Middle frontal gyrus (tissue), 1 donor: ENCODE results near the gene ZNF57.
"Not testable (repeated sequence)": the region's sequence is repeated elsewhere in the genome, so short reads cannot be mapped to it uniquely, and the experiment has no call there.

ENCODE experiments used
- DNase-seq: peaks from one replicate; pipeline ENCODE4 v3.0.0-alpha.2; 2015; ENCODE audit warnings: low spot score; ENCODE audit errors: extremely low spot score

The ZNF57 gene

DNA sequence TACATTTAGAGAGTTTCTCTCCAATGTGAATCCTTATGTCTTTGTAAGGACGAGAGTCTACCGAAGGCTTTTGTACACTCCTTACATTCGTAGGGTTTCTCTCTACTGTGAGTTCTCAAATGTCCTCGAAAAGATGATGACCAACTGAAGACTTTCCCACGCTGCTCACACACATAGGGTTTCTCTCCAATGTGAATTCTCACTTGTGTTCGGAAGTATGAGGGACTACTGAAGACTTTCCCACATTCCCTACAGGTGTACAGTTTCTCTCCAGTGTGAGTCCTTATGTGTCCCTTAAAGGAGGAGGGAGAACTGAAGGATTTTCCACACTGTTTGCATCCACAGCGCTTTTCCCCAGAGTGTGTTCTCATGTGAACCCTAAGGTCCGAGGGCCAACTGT, 4.0 kb upstream of the ZNF57 start:
- no peak for DNase-seq

DNA sequence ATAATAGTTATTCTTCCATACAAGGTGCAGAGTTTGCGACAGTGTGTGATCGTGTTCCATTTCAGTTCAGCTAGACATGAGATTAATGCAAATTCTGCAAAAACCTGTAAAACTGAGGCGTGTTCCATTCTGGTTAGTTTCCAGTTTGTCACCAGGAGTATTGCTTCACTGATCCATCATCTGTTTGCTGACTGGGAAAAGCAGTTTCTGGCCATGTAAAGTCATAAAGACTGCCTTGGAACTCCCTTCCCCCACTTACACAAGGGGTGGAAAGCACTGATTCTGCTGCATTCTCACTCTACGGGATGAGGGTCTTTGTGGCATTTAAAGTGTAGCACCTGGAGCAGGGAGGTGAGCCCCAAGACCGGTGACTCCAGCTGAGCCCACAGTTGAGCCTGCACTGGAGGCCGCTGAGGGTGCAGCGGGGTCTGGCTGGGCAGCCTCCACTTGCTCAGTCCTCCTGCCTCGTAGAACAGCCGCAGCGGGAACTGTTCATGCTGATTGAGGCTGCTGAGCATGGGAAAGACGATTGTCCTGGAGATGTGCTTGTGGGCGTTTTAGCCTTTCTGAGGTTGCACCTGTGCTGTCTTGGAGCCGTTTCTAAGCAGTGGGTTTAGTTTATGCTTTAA, 2.0 kb downstream of the ZNF57 start:
- DNase-seq = no peak

DNA sequence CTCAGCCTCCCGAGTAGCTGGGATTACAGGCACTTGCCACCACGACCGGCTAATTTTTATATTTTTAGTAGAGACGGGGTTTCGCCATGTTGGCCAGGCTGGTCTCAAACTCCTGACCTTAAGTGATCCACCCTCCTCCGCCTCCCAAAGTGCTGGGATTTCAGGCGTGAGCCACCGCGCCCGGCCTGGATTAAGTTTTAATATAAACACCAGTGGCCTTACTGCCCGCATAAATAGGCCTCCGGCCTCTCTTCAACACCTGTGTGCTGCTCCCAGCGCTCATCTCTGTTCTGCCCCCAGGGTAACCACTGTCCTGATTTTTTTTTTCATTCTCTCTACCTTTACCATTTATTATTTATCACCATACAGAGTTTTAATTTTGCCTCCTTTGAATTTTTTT, 2.6 kb downstream of the ZNF57 start:
- not testable (repeated sequence) for DNase-seq

DNA sequence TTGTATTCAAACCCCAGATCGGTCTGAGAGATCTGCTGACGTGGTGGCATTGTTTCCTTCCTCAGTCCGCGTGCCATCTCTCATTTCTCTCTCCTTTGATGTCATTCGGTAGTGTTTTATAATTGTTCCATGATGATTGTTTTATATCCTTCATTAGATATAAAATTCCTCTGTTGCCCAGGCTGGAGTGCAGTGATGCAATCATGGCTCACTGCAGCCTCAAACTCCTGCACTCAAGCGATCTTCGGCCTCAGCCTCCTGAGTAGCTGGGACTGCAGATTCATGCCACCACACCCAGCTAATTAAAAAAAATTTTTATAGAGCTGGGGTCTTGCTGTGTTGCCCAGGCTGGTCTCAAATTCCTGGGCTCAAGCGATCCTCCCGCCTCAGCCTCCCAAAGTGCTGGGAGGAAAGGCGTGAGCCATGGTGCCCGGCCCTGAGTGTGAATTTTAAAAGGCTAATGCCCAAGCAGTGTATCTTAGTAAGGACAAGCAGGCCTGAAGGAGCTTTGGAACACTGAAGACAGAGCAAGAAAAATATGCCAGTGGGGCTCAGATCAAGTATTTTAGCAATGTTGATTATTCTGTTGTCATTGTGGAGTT, 5.3 kb downstream of the ZNF57 start:
- no peak for DNase-seq

DNA sequence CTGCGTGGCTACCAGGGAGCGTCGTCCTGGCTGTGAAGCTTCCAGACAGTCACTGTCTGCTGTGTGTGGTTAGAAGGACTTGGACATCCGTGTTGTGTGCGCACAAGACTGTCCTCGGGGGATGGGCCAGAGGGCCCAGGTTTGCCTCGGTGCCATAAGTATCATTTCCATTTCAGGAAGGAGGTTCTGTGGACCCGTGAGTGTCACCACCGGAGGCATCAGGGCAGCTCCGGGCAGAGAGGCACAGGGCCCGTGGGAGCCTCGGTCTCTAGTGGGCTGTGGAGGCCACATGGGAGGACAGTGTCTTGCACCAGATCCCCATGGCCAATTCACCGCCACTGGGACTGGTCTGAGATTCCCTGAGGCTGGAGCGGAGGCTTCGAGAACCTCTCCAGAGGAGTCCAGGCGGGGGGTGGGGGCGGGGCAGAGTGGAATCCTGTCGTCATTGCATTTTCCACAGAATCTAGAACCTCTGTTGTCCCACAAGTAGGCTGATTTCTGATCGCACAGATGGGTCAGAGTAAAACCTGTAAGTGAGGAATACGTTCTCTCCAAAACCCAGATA, 6.0 kb downstream of the ZNF57 start:
- no peak for DNase-seq

DNA sequence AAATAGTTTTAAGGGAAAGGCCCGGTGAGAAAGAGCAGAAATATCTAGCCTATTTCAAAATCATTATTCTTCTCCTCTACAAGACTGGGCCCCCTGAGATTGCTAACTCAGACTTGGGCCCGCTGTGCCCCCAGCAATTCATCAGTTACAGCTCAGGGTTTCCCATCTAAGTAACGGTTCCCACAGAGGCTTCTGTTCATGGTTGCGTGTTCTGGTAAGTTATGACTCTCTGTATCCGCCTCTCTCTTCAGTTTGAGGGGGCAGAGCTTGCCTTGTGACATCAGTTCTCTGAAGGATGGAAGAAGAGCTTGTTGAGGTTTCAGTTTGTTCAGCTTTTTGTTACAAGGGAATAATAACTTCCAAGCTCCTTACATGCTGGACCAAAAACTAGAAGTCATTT, 11.6 kb downstream of the ZNF57 start:
- no peak for DNase-seq

DNA sequence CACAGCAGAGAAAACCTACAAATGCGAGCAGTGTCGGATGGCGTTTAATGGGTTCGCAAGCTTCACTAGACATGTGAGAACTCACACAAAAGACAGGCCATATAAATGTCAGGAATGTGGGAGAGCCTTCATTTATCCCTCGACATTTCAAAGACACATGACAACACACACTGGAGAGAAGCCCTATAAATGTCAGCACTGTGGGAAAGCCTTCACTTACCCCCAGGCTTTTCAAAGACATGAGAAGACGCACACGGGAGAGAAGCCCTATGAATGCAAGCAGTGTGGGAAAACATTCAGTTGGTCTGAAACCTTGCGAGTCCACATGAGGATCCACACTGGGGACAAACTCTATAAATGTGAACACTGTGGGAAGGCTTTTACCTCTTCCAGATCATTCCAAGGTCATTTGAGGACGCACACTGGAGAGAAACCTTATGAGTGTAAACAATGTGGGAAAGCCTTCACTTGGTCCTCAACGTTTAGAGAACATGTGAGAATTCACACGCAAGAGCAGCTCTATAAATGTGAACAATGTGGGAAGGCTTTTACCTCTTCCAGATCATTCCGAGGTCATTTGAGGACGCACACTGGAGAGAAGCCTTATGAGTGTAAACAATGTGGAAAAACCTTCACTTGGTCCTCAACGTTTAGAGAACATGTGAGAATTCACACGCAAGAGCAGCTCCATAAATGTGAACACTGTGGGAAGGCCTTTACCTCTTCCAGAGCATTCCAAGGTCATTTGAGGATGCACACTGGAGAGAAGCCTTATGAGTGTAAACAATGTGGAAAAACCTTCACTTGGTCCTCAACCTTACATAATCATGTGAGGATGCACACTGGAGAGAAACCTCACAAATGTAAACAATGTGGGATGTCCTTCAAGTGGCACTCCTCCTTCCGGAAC, 16.8 kb downstream of the ZNF57 start:
- no peak for DNase-seq

DNA sequence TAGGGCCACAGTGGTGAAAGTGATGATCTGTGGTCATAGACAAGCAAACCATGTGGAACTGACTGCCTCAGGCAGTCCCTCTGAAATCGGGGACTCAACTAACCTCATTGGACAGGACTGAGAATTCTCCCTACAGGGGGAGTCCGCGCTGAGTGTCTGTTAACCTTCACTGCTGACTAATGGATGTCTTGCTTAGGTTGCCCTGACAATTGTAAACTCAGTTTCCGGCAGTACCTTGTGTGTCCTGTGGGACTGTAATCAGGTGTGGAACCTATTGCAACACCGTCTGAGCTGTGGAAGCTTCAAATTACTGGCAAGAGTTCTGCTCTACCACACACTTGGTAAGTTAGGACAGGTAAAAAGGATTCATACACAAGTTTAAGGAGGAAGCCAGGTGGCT, 22.3 kb downstream of the ZNF57 start:
- no peak for DNase-seq

DNA sequence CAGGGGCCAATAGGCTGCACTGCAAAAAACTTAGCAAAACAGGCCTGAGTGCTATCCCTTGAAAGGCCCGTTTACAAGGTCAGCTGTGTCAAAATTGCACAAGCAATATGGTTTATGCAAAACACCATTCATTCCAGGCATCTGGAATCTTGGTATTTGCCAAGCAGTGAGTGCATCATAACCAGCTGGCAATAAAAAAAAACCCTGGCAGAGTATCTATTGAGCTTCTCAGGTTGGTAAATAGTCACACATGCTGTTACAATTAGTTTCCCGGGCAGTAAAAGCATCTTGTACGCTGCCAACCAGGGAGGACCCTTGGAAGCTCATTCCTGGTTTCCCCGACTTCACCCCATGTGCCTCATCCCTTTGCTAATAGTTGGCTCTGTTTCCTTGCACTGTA, 22.8 kb downstream of the ZNF57 start:
- DNase-seq = no peak

DNA sequence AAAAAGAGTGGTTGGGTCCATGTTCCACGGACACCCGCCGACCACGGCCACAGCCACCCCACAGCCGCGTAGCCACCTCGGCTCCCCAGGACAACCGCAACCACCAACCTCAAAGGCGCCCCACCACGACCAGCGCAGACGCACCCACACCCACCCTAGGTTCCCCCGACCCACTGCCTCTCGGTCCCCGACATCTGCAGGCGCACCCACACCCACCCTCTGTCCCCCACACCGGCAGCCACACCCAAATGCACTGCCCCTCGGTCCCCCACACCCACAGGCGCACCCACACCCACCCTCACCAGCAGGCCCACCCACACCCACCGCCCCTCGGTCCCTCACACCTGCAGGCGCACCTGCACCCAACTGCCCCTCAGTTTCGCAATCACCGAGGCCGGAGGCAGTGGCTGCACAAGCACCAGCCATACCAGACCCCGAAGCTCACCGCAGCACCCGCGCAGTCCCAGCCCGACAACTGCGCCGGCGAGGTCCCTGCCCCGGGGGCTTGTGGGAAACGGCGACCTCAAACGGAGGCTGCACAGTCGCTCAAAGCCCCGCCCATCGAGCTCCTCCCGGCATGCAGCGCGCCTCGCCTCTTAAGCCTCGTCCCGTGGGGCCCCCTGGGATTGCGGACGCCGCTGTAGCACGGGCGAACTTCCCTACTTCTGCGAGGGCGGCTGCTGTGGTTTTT, 25.8 kb downstream of the ZNF57 start:
- DNase-seq = no peak

DNA sequence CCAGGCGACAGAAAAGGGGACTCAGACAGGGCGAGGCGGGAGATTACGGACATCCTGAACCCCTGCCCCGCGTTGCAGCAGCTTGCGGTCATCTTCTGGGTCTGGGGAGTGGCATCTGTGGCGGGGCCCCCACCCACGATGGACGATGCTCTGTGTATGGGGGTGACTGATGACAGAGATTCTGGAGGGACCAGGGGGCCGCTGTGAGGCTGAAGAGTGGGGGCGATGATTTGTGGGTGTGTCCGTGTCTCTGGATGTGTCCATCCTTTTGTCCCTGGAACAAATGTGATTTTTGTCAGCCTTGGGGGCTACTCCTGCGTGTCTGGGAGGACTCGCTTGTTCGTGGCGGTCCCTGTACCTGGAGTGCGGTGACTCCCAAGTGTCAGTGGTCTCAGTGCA, 26.3 kb downstream of the ZNF57 start:
- no peak for DNase-seq

DNA sequence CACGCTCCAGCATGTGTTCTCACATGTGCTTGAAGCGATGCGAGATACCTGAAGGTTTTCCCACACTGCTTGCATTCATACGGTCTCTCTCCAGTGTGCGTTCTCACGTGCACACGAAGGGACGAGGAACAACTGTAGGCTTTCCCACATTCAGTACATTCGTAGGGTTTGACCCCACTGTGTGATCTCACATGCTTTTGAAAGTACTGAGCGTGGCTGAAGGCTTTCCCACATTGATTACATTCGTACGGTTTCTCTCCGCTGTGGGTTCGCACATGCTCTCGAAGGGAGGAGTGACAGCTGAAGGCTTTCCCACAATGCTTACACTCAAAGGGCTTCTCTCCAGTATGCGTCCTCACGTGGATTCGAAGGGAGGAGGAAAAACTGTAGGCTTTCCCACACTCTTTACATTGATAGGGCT, 32.8 kb downstream of the ZNF57 start:
- no peak for DNase-seq

DNA sequence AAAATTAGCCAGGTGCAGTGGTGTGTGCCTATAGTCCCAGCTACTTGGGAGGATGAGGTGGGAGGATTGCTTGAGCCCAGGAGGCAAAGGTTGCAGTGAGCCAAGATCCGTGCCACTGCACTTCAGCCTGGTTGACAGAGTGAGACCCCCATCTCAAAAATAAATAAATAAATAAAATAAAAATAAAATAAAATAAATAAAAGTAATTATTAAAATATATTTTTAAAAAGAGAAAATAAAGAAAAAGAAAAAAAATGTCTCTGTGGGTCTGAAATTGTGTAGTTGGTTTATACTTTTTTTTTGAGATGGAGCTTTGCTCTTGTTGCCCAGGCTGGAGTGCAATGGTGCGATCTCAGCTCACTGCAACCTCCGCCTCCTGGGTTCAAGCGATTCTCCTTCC, 35.1 kb downstream of the ZNF57 start:
- not testable (repeated sequence) for DNase-seq

DNA sequence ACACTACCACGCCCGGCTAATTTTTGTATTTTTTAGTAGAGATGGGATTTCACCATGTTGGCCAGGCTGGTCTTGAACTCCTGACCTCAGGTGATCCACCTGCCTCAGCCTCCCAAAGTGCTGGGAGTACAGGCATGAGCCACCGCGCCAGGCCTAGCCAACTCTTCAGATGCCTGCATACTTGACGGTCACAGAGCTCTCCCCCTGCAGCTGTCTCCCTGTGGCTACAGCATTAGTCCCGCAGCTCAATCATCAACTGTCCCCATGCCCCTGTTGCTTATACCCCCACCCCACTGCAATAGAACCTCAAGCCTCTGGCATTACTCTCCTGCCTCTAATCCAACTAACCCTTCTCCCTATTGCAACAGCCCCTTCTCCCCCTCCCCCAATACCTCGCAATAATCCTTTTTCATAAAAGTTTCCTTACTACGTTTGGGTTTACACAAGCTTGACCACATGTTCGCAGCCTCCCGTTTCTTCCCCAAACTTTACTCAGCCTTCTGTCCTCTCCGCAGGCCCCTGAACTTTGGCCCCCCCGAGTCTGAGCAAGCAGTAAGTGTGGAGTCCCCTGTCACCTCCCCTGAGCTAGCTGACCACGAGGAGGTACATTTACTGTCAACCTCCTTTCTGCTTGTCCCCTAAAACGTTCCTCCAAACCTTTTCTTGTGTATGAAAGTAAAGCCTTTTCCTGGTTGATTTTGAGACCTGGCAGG, 42.4 kb downstream of the ZNF57 start:
- DNase-seq = no peak

DNA sequence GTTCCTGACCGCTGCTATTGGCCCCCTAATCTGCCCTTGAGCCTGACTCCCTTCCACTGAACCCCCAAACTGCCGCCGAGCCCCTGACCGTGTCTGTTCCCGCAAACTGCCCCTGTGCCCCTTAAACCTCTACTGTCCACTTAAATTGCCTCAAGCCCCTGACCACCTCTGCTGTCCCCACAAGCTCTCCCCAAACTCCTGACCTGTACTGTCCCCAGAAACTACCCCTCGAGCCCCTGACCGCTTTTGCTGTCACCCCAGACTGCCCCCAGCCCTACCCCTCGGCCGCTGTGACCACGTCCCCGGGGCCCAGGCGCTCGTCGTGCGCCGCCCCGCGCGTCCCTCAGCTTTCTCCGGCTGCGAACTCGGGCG, 43.7 kb downstream of the ZNF57 start:
- no peak for DNase-seq

DNA sequence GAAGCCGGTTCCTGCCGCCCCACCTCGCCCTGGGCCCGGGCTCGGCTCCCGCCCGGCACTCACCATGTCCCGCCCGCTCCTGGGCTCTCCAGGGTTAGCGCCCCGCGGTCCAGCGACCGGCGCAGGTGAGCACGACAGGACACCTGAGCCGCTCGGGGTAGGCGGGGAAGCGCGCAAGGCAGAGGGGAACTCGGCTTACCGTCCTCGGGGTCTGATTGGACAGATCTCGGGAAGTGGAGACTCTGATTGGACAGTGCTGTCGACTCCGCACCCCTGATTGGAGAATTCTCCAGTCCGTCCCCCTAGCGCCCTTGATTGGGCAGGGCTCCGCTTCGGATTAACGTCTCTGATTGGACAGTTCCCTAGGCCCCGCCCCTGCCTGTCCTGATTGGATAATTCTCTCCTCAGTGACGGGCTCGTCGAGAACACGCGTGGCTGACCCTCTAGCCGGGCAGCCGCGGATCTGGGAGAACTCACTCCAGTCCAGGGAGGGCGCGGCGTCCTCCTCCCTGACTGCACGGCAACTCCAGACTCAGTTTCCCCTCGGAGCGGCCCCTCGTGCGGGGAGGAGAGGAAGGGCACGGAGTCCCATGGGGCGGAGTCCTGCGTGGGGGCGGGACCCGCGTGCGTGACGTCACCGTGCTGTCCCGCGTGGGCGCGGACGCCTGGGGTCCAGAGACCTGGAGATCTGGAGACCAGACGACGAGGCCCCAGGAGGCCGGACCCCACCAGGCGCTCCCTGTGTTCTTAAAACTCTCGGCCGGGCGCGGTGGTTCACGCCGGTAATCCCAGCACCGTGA, 44.2 kb downstream of the ZNF57 start, which contains the start of gene ZNF77:
Gene ZNF77, minus strand, starts transcription at position 197 of the 800 bp plus-strand sequence. Its CDS starts 131 bp downstream, at position 66.
- DNase-seq = peak; percentile 96

DNA sequence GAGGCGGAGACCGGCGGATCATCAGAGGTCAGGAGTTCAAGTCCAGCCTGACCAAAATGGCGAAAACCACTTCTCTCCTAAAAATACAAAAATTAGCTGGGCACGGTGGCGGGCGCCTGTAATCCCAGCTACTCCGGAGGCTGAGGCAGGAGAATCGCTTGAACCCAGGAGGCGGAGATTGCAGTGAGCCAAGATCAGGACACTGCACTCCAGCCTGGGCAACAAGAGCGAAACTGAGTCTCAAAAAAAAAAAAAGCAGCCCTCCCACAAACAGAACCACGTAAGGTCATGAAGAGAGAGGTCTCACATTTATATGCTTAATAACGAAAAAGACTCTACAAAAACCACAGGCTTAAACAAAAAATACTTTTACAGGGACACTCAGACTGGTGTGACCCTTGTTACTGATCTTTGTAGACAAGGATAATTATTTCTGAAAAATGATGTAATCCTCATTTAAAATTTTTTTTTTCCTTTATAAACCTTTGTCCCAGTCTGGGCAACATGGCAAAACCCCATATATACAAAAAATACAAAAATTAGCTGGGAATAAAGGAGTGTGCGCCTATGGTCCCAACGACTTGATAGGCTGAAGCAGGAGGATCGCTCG, 45.0 kb downstream of the ZNF57 start:
- DNase-seq = no peak

DNA sequence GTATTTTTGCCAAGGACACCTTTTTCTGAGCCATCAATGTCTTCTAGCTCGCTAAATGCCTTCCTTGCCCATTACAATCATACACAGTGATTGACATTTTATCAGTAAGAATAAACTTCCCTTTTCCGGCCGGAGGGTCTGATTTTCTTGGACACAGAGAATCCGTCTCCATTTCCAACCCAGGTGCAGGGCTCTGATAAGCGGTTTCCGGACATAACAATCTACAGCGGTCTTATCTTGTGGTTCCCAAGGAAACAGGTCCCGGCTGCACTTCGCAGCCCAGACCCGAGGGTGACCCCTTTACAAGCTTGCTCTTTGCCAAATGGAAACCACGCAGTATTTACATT, 49.2 kb downstream of the ZNF57 start:
- no peak for DNase-seq

DNA sequence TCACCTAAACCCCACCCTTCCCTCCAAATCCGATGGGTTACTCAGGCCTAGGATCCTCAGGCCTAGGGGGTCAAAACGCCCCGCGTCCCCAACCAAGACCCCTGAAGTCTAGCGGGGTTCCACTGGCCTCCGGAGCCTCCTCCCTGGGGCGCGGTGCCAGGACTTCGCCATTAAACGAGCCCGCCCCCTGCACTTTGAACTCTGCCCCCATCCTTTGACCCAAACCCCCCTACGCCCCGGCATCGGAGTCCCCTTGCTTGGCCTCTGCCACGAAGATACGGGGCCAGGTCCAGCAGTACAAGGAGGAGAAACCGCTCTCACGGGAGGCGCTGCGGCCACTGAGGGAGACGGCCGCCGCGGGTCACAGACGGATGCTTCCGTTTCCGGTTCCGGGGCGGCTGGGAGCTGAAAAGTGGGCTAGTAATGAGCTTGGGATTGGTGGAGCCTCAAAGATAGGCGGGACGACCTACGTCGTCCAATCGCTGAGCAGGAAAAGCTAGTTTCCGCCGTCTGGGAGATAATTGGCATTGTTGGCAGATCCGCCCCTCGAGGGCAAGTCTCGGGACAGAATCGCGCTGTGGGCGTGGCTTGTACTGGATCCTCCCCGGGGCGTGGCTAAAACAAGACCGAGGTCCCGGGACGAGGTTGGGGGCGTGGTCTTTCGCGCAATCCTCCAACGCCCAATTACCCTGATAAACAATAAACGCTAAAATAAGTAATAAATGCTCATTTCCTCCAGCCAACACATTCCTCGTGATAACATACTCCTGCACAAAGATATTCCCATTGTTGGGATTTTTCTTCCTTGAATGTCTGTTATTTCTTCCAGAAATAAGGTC, 49.8 kb downstream of the ZNF57 start:
- DNase-seq = peak; percentile 98
